ENCODE data around the gene DCST2. TPM values are rescaled to one million over a fixed set of nuclear protein-coding genes. Genes with fewer than 3 reads are reported as not detected.

Gene DCST2
- polyA plus RNA-seq, 1 donor from 2014 or later: 1.8 TPM

- H3K27ac ChIP-seq (ENCODE audit: low read length): no peak overlapping the region
- no peaks in the 10 kb centered on the region for H4K20me1 ChIP-seq (ENCODE audit: insufficient read depth)
- H3K9ac ChIP-seq (ENCODE audit: low read length): no peak overlapping the region
- H2AFZ ChIP-seq (ENCODE audit: low read depth, low read length): no peak overlapping the region
- no peaks in the 10 kb centered on the region for H3K9me3 ChIP-seq (ENCODE audit: low read length)
- TF ChIP-seq TAF1 (IDR thresholded peaks at IDR 0.05; ENCODE audit: low read depth) (no peak), POLR2AphosphoS5 (IDR thresholded peaks at IDR 0.05) (no peak), RAD21 (conservative IDR thresholded peaks at IDR 0.05) (no peak), CTCF (IDR thresholded peaks at IDR 0.05; ENCODE audit: poor library complexity, severe bottlenecking) (no peak), EZH2 (IDR thresholded peaks at IDR 0.05; ENCODE audit: borderline replicate concordance, insufficient read depth, low read length, poor library complexity, severe bottlenecking) (no peak), SMC3 (conservative IDR thresholded peaks at IDR 0.05; ENCODE audit: poor library complexity) (no peak), MXI1 (conservative IDR thresholded peaks at IDR 0.05; ENCODE audit: poor library complexity, severe bottlenecking) (no peak), EP300 (conservative IDR thresholded peaks at IDR 0.05; ENCODE audit: poor library complexity, severe bottlenecking) (no peak)
- TF ChIP-seq, protein P1, sequence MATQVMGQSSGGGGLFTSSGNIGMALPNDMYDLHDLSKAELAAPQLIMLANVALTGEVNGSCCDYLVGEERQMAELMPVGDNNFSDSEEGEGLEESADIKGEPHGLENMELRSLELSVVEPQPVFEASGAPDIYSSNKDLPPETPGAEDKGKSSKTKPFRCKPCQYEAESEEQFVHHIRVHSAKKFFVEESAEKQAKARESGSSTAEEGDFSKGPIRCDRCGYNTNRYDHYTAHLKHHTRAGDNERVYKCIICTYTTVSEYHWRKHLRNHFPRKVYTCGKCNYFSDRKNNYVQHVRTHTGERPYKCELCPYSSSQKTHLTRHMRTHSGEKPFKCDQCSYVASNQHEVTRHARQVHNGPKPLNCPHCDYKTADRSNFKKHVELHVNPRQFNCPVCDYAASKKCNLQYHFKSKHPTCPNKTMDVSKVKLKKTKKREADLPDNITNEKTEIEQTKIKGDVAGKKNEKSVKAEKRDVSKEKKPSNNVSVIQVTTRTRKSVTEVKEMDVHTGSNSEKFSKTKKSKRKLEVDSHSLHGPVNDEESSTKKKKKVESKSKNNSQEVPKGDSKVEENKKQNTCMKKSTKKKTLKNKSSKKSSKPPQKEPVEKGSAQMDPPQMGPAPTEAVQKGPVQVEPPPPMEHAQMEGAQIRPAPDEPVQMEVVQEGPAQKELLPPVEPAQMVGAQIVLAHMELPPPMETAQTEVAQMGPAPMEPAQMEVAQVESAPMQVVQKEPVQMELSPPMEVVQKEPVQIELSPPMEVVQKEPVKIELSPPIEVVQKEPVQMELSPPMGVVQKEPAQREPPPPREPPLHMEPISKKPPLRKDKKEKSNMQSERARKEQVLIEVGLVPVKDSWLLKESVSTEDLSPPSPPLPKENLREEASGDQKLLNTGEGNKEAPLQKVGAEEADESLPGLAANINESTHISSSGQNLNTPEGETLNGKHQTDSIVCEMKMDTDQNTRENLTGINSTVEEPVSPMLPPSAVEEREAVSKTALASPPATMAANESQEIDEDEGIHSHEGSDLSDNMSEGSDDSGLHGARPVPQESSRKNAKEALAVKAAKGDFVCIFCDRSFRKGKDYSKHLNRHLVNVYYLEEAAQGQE (IDR thresholded peaks at IDR 0.05; ENCODE audit: borderline replicate concordance): no peak
- no peaks in the 10 kb centered on the region for H3K79me2 ChIP-seq (replicated peaks; ENCODE audit: insufficient read depth, low read length)
- H3K4me2 ChIP-seq (ENCODE audit: low read length): no peak overlapping the region
- no peaks in the 10 kb centered on the region for H3K27me3 ChIP-seq (ENCODE audit: insufficient read depth, low read depth, low read length)
- H3K4me3 ChIP-seq (ENCODE audit: low read length): no peak overlapping the region
- no peaks in the 10 kb centered on the region for H3K36me3 ChIP-seq (ENCODE audit: insufficient read depth, low read length)
- no peaks in the 10 kb centered on the region for H3K9me2 ChIP-seq (ENCODE audit: insufficient read depth, low read length)
- H3F3A ChIP-seq (ENCODE audit: insufficient read depth, low read length, poor library complexity, severe bottlenecking): no peaks in the 10 kb centered on the region
Measured at GRCh38 chr1:155030243-155030795, 3.3 kb downstream of the DCST2 start.

DNA sequence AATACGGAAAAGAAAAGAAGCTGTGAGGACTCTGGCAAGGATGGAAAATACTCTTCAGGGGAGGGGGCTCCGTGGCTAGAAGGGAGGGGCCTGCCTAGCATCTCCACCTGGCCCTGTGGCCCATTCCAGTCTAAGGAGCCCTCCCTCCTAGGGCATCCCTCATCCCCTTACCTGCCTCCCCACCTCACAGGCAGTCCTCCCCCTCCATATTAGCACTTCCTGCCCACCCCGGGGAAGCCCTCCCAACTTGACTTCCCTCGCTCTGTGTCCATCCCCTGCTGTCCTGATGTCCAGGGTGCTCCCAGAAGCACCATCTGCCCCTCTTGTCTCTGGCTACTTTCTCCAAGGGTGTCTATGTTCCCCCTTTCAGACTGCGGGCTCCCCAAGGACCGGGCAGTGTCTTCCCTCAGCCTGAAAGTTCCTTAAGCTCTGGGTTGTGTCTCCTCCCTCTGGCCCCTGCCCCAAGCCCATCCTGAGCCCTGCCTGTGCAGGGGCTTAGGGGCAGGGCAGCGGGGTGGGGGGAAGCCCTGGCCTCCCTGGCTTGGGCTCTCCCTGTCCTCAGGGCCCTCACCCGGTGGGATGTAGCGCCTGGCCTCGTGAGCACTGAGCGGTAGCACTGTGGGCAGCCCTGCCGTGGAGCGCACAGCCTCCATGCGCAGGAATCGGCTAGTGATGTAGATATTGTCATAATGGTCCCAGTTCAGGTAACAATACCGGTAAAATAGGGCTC is 3.9 kb downstream of the DCST2 start:
- Histone ChIP-seq H3K9ac (ENCODE audit: low read length) (no peak overlapping the region), H3F3A (ENCODE audit: insufficient read depth, low read length, poor library complexity, severe bottlenecking) (no peaks in the 10 kb centered on the region), H3K36me3 (ENCODE audit: insufficient read depth, low read length) (no peaks in the 10 kb centered on the region), H2AFZ (ENCODE audit: low read depth, low read length) (no peak overlapping the region), H3K4me3 (ENCODE audit: low read length) (no peak overlapping the region), H4K20me1 (ENCODE audit: insufficient read depth) (no peaks in the 10 kb centered on the region), H3K27ac (ENCODE audit: low read length) (no peak overlapping the region), H3K4me2 (ENCODE audit: low read length) (no peak overlapping the region), H3K27me3 (ENCODE audit: insufficient read depth, low read depth, low read length) (no peaks in the 10 kb centered on the region), H3K9me3 (ENCODE audit: low read length) (no peaks in the 10 kb centered on the region), H3K9me2 (ENCODE audit: insufficient read depth, low read length) (no peaks in the 10 kb centered on the region), H3K79me2 (replicated peaks; ENCODE audit: insufficient read depth, low read length) (no peaks in the 10 kb centered on the region)
- TF ChIP-seq POLR2AphosphoS5 (IDR thresholded peaks at IDR 0.05): no peak

Measured in neural cell (in vitro differentiated cells).